HEK293 (cell line): ENCODE data around the gene RGS11.

Experiments
- CTCF ChIA-PET: fragments of 350-600 bp; formaldehyde crosslinking; extraction: SDS; loops from one replicate; lab custom pipeline; 2021; ENCODE audit warnings: antibody characterized with exemption; lab: Yijun Ruan, JAX
- POLR2A ChIA-PET: fragments of 300-600 bp; formaldehyde crosslinking; extraction: SDS; loops from one replicate; lab custom pipeline; 2020; ENCODE audit warnings: antibody characterized with exemption, inconsistent platforms; lab: Yijun Ruan, JAX
- H3K27ac ChIP-seq: fragments of 200-500 bp; sonication (Bioruptor generic); 2 replicates; pipeline ENCODE4 v1.5.1; 2014; ENCODE audit warnings: low read depth, low read length, control low read depth, inconsistent platforms; ENCODE audit errors: extremely low read depth
- H3K36me3 ChIP-seq, 2 experiments: fragments of 200-500 bp in 1 of 2; sonication (Bioruptor generic) in 1 of 2; 1 replicate in 1 of 2; 2 replicates in 1 of 2; pipeline ENCODE4 v1.5.1; 2014 to 2017; ENCODE audit warnings: inconsistent platforms in 2 of 2, low read length in 2 of 2; ENCODE audit not compliant: control insufficient read depth in 2 of 2, insufficient read depth in 1 of 2
- H3K4me1 ChIP-seq: fragments of 200-500 bp; sonication (Bioruptor generic); 2 replicates; pipeline ENCODE4 v1.5.1; 2014; ENCODE audit warnings: mild to moderate bottlenecking, low read length, inconsistent platforms; ENCODE audit not compliant: control insufficient read depth, insufficient read depth
- H3K4me3 ChIP-seq: 2 replicates; pipeline ENCODE4 v1.5.1; 2011; ENCODE audit warnings: low read depth, mild to moderate bottlenecking, control low read depth, low read length, moderate library complexity
- H3K9me3 ChIP-seq: fragments of 200-500 bp; sonication (Bioruptor generic); 2 replicates; pipeline ENCODE4 v1.5.1; 2014; ENCODE audit warnings: low read depth, low read length, inconsistent platforms; ENCODE audit not compliant: control insufficient read depth, insufficient read depth
- CTCF ChIP-seq: fragments of 450-650 bp; formaldehyde crosslinking; IDR thresholded peaks from 2 replicates; pipeline ENCODE4 v1.5.1; 2016; ENCODE audit warnings: missing biosample characterization, missing genetic modification characterization
- EGR2 ChIP-seq: fragments of 450-650 bp; formaldehyde crosslinking; IDR thresholded peaks from 2 replicates; pipeline ENCODE4 v1.5.1; 2016; ENCODE audit warnings: low read depth, missing biosample characterization, missing genetic modification characterization
- PBX3 ChIP-seq: sonication (generic); formaldehyde crosslinking; IDR thresholded peaks from 2 replicates; pipeline ENCODE4 v1.8.1; 2022; ENCODE audit warnings: mild to moderate bottlenecking, moderate library complexity, missing genetic modification reagents
- REST ChIP-seq: fragments of 450-650 bp; formaldehyde crosslinking; IDR thresholded peaks from 2 replicates; pipeline ENCODE4 v1.5.1; 2016; ENCODE audit warnings: missing biosample characterization, missing genetic modification characterization
- SCRT1 ChIP-seq: fragments of 450-650 bp; formaldehyde crosslinking; IDR thresholded peaks from 2 replicates; pipeline ENCODE4 v1.5.1; 2016; ENCODE audit warnings: missing biosample characterization, missing genetic modification characterization, borderline replicate concordance
- ZFP41 ChIP-seq: fragments of 450-650 bp; formaldehyde crosslinking; IDR thresholded peaks from 2 replicates; pipeline ENCODE4 v1.5.1; 2016; ENCODE audit warnings: missing biosample characterization, missing genetic modification characterization, borderline replicate concordance
- ZFP69B ChIP-seq: fragments of 450-650 bp; formaldehyde crosslinking; IDR thresholded peaks from 2 replicates; pipeline ENCODE4 v1.5.1; 2016; ENCODE audit warnings: missing biosample characterization, missing genetic modification characterization
- ZNF112 ChIP-seq: fragments of 450-650 bp; formaldehyde crosslinking; IDR thresholded peaks from 2 replicates; pipeline ENCODE4 v1.5.0; 2017; ENCODE audit warnings: missing biosample characterization, missing genetic modification characterization
- ZNF221 ChIP-seq: fragments of 450-650 bp; formaldehyde crosslinking; IDR thresholded peaks from 2 replicates; pipeline ENCODE4 v1.5.1; 2017; ENCODE audit warnings: missing biosample characterization, missing genetic modification characterization, borderline replicate concordance
- ZNF23 ChIP-seq: fragments of 450-650 bp; formaldehyde crosslinking; IDR thresholded peaks from 2 replicates; pipeline ENCODE4 v1.5.1; 2016; ENCODE audit warnings: missing biosample characterization, missing genetic modification characterization, borderline replicate concordance
- ZNF37A ChIP-seq: fragments of 450-650 bp; IDR thresholded peaks from 2 replicates; pipeline ENCODE4 v1.5.1; 2018; ENCODE audit warnings: missing biosample characterization, missing genetic modification characterization
- ZNF473 ChIP-seq: fragments of 450-650 bp; formaldehyde crosslinking; IDR thresholded peaks from 2 replicates; pipeline ENCODE4 v1.5.1; 2017; ENCODE audit warnings: missing biosample characterization, missing genetic modification characterization
- ZNF48 ChIP-seq: fragments of 450-650 bp; formaldehyde crosslinking; IDR thresholded peaks from 2 replicates; pipeline ENCODE4 v1.5.1; 2016; ENCODE audit warnings: missing biosample characterization, missing genetic modification characterization
- ZNF529 ChIP-seq: fragments of 450-650 bp; formaldehyde crosslinking; IDR thresholded peaks from 2 replicates; pipeline ENCODE4 v1.5.1; 2017; ENCODE audit warnings: missing genetic modification characterization, missing biosample characterization; ENCODE audit not compliant: insufficient replicate concordance
- ZNF610 ChIP-seq: fragments of 450-650 bp; formaldehyde crosslinking; IDR thresholded peaks from 2 replicates; pipeline ENCODE4 v1.5.1; 2016; ENCODE audit warnings: missing biosample characterization, missing genetic modification characterization, borderline replicate concordance
- ZNF645 ChIP-seq: fragments of 450-650 bp; formaldehyde crosslinking; IDR thresholded peaks from 2 replicates; pipeline ENCODE4; 2016; ENCODE audit warnings: missing biosample characterization, missing genetic modification characterization
- ZNF776 ChIP-seq: fragments of 450-650 bp; formaldehyde crosslinking; IDR thresholded peaks from 2 replicates; pipeline ENCODE4 v1.5.0; 2017; ENCODE audit warnings: missing biosample characterization, missing genetic modification characterization, borderline replicate concordance

RGS11 gene

GRCh38 chr16:262121-262745 is 13.5 kb downstream of the RGS11 start:
- H3K4me1 ChIP-seq = no peaks in the 10 kb centered on the region
- TF ChIP-seq ZFP69B (tag by site-specific recombination) (no peak), ZNF37A (tag by site-specific recombination) (no peak), ZNF645 (tag by site-specific recombination) (no peak), ZFP41 (tag by site-specific recombination) (no peak), ZNF610 (tag by site-specific recombination) (no peak), SCRT1 (tag by site-specific recombination) (no peak), ZNF529 (tag by site-specific recombination) (no peak), ZNF112 (tag by site-specific recombination) (no peak), ZNF473 (tag by site-specific recombination) (no peak)
- TF ChIP-seq, all 188 proteins: peak for 0
- Histone ChIP-seq H3K36me3 (peaks cover 0 to 55% of the 10 kb centered on the region in 2 experiments; a peak in 2 of 3 replicates), H3K9me3 (no peaks in the 10 kb centered on the region), H3K4me3 (no peak overlapping the region), H3K27ac (no peak overlapping the region)
- POLR2A ChIA-PET = no interaction called here
- CTCF ChIA-PET = interaction anchor here (0.9 kb wide), 1 partner anchor 8 kb away, joined by 3 read pairs; no protein-coding TSS in a partner anchor

- Histone ChIP-seq H3K36me3 (peaks cover 0 to 56% of the 10 kb centered on the region in 2 experiments; a peak in 2 of 3 replicates), H3K4me3 (no peak overlapping the region), H3K4me1 (no peaks in the 10 kb centered on the region), H3K9me3 (no peaks in the 10 kb centered on the region), H3K27ac (no peak overlapping the region)
- POLR2A ChIA-PET = no interaction called here
- no peak for TF ChIP-seq EGR2 (tag by site-specific recombination)
- TF ChIP-seq ZNF48 = no peak
- no peak for TF ChIP-seq CTCF (tag by site-specific recombination)
- no peak for TF ChIP-seq ZNF23 (tag by site-specific recombination)
- TF ChIP-seq ZNF776 (tag by site-specific recombination) = no peak
- no peak for TF ChIP-seq ZNF112 (tag by site-specific recombination)
- no peak for TF ChIP-seq ZNF221 (tag by site-specific recombination)
- TF ChIP-seq PBX3 (CRISPR knock-in tag) = no peak
- no peak for TF ChIP-seq REST
- TF ChIP-seq, all 188 proteins: peak for 0
- CTCF ChIA-PET = no interaction called here
Measured at GRCh38 chr16:261031-261691, 14.6 kb downstream of the RGS11 start.
